ENCODE data around the gene POU5F1.

POU5F1 gene

DNA sequence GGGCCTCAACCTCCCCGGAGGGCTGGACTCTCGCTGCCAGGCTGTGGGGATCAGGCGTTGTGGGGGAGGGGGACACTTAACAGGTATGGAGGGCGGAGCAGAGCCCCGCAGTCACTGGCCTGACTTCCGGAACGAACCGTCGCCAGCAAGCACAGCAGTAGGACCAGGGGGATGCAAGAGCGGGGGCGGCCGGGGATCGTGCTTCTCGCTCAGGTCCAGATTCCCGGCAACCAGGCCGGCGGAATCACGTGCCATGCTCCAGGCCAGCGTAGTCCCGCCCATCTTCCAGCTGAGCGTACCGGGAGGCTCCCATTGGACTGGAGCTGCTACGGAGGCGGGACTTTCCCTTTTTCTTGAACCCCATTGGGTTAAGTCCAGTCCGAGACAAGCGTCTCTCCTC lies 10.0 kb upstream of the POU5F1 start:
- TF ChIP-seq, protein P1, sequence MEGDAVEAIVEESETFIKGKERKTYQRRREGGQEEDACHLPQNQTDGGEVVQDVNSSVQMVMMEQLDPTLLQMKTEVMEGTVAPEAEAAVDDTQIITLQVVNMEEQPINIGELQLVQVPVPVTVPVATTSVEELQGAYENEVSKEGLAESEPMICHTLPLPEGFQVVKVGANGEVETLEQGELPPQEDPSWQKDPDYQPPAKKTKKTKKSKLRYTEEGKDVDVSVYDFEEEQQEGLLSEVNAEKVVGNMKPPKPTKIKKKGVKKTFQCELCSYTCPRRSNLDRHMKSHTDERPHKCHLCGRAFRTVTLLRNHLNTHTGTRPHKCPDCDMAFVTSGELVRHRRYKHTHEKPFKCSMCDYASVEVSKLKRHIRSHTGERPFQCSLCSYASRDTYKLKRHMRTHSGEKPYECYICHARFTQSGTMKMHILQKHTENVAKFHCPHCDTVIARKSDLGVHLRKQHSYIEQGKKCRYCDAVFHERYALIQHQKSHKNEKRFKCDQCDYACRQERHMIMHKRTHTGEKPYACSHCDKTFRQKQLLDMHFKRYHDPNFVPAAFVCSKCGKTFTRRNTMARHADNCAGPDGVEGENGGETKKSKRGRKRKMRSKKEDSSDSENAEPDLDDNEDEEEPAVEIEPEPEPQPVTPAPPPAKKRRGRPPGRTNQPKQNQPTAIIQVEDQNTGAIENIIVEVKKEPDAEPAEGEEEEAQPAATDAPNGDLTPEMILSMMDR (IDR thresholded peaks at IDR 0.05; ENCODE audit: insufficient read depth, low read depth, low read length, missing control alignments), result no peak
- peak overlapping the region; percentile 40 for H3K4me3 ChIP-seq (ENCODE audit: low read length)
- DNase-seq (ENCODE audit: low read depth), result peak; percentile 60

DNA sequence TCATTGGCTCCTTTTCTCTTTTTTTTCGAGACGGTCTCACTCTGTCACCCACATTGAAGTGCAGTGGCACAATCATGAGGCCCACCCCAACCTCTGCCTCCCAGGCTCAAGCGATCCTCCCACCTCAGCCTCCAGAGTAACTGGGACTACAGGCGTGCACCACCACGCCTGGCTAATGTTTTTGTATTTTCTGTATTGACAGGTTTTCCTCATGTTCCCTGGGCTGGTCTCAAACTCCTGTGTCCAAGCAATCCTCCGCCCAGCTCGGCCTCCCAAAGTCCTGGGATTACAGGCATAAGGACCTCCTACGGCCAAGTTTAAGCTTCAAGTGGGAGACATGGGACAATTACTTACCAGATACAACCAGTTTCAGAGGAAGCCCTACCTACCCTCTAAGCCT lies 9.4 kb upstream of the POU5F1 start:
- peak overlapping the region; percentile 40 for H3K4me3 ChIP-seq (ENCODE audit: low read length)
- TF ChIP-seq, protein P1 (IDR thresholded peaks at IDR 0.05; ENCODE audit: insufficient read depth, low read depth, low read length, missing control alignments), result no peak
- DNase-seq (ENCODE audit: low read depth), result no peak

DNA sequence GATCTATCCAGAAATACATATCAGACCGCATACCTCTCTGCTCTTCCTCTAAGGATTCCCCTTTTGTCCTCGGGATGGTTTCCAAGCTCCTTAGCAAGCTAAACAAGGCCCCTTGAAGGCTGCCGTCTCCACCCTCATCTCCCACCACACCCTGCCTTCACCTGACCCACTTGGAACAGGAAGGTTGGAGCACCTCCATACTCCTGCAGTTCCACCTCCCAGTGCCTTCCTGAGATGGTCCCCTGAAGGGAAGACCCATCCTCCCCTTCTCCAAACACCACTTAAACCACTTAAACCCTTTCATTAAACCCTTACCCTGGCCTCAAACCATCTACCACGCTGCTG lies 8.5 kb upstream of the POU5F1 start:
- TF ChIP-seq, protein P1 (IDR thresholded peaks at IDR 0.05; ENCODE audit: insufficient read depth, low read depth, low read length, missing control alignments), result no peak
- H3K4me3 ChIP-seq (ENCODE audit: low read length), result no peak overlapping the region
- DNase-seq (ENCODE audit: low read depth), result no peak

DNA sequence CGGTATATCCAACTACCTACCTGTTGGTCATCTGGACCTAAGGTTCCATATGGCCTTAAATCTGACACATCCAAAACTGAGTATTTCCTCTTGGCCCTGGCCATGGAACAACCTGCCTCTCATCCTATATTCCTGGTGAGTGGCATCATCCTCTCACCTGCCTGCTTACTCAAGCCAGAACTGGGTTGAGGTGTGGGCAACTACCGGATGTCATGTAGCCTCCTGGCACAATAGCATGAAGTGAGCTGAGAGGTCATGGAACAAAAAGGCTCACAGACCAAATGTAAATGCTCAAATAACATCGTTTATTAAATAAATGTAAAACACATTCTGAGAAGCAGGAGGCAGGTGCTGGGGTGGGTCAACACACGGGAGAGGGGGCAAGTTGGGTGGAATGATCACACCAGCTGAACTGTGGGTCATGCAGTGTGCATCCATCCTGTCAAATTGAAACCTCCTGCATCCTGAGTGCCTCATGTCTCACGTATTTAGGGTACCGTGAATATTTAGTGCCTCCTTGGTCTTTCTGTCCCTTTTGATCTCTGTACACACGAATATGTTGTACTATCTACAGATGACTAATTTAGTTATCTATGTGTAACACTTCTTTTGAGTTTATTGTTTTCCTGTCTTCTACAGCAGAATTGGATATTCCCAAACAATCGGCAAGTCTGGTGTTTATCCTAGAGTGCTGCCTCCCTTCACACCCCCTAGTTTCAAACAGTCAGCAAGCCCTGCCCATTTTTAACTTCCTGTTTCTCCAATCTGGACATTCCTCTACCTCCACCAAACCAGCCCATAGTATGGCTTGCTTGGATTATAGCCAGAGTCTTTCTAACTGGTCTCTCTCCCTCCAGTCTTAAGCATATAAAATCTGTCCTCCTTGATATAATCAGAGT lies 7.9 kb upstream of the POU5F1 start:
- no peak overlapping the region for H3K4me3 ChIP-seq (ENCODE audit: low read length)
- no peak for DNase-seq (ENCODE audit: low read depth)
- TF ChIP-seq, protein P1 (IDR thresholded peaks at IDR 0.05; ENCODE audit: insufficient read depth, low read depth, low read length, missing control alignments), result no peak

DNA sequence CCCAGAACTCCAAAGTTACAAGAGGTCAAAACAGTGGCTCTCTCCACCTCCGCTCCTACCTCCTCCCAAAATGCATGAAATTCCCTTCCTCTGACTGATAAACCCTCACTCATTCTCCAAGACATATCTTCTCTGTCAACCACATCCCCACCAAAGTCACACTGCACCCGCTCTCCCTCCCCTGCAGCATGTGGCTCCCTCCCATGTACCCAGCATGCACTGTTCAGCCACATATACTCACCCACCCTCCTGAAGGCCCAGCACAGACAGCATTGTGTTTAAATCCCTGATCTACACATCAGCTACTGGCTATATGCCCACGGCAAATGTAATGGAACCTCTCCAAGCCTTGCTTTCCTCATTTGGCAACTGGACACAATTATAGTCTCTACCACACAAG lies 5.5 kb upstream of the POU5F1 start:
- no peak for DNase-seq (ENCODE audit: low read depth)
- H3K4me3 ChIP-seq (ENCODE audit: low read length), result no peak overlapping the region
- TF ChIP-seq, protein P1 (IDR thresholded peaks at IDR 0.05; ENCODE audit: insufficient read depth, low read depth, low read length, missing control alignments), result no peak

DNA sequence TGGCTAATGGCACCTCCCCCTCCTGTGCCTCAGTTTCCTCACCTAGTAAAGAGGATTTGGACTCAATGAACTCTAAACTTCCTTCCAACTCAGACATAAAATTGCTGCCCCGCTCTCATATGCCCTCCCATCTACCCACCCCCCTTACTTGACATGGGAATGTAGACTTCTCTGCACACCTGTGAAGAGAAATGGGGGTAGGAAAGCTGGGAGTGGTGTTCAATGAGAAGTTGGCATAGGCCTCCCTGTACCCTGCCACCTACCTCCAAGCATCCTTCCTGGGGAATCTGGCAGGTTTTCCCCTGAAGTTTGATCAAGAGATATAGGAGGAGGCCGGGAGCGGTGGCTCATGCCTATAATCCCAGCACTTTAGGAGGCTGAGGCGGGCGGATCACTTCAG lies 3.9 kb upstream of the POU5F1 start:
- H3K4me3 ChIP-seq (ENCODE audit: low read length), result no peak overlapping the region
- TF ChIP-seq, protein P1 (IDR thresholded peaks at IDR 0.05; ENCODE audit: insufficient read depth, low read depth, low read length, missing control alignments), result no peak
- no peak for DNase-seq (ENCODE audit: low read depth)

DNA sequence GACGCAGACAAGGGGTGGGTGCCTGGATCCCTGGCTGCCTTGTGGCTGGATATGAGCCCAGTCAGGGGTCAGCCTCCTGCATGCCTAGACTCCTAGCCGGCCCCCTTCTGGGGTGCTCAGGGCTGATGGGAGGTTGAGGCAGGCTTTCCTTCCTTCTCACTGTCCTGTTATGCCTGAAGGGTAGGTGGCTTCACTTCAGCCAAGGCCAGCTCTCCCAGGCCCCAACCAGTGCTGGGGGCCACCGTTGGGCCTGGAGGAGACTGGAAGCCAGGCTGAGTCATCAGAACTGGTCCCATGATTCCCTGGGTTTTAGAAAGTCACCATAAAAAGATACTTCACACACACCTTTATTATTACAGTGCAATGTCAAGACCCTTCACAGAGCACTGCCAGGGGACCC lies 2.9 kb upstream of the POU5F1 start:
- DNase-seq (ENCODE audit: low read depth), result no peak
- H3K4me3 ChIP-seq (ENCODE audit: low read length), result no peak overlapping the region
- TF ChIP-seq, protein P1 (IDR thresholded peaks at IDR 0.05; ENCODE audit: insufficient read depth, low read depth, low read length, missing control alignments), result no peak

Data from epithelial cell of esophagus (primary cell).